GM21447 (cell line): Measurements from ENCODE around the gene DHDH.
"Not testable (repeated sequence)": the region's sequence is repeated elsewhere in the genome, so short reads cannot be mapped to it uniquely, and the experiment has no call there.

Experiments used
- ATAC-seq: cut with Tn5 transposase; IDR thresholded peaks from one replicate; pipeline ENCODE4 v1.9.1; 2021; ENCODE audit not compliant: unreplicated experiment

DHDH gene

DNA sequence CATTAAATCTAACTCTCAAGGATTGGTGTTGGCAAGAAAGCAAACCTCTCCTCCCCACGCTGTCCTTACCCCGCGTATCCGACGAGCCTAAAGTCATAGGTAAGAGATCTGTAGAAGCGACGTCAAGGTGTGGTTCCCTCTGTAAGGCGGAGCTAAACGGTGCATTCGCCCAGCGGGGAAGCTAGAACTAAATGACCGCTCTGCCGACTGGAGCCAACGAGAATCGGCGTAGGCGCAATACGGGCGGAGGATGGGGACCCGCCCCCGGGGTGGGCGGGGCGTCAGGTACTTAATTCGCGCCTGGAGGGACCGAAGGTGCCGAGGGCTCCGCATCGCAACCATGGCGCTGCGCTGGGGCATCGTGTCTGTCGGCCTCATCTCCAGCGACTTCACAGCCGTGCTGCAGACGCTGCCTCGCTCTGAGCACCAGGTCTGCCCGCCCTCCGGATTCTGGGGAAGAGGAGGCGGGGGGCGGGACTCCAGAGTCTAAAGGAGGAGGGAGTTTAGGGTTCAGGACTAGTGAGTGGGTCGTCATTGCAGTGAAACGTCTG, at the start of gene DHDH:
TSS of gene DHDH (plus strand) at position 318 of the 551 bp plus-strand sequence. CDS start at position 341, 23 bp downstream.
- peak; percentile 53 for ATAC-seq

GRCh38 chr19:48883726-48884125, 49.8 kb upstream of the DHDH start:
- ATAC-seq, result no peak

DNA sequence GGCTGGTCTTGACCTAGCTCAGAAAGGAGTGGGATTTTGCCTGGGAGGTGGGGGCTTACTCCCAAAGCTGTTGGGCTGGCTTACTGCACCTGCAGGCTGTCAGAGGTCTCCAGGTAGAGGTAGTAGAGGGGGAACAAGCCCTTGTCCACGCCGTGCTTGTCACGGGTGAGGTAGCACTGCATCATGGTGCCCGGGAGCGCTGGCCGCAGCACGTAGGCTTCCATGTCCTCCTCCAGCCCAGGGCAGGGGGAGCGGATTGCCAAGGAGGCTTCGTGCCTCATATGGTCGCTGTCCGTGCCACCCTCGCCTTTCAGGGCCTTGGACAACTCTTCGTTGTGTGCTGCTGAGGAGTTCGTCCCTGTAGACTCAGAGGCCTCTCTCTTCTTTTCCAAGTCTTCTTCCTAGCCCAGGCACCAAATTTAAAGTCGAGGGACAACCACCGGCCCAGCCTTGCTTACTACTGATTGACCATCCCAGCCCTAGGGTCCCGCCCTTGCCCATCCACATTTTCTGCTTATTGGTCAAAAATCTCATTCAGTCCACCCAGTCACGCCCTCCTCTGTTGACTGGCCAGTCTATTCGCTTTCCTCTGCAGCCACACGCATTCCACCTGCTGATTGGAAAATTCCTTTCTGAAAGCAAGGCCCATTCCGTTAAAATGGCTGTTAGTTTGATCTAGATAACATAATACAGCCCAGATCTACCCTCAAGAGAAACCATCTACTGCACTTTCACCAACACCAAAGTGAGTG, 45.5 kb upstream of the DHDH start:
- ATAC-seq, result no peak

DNA sequence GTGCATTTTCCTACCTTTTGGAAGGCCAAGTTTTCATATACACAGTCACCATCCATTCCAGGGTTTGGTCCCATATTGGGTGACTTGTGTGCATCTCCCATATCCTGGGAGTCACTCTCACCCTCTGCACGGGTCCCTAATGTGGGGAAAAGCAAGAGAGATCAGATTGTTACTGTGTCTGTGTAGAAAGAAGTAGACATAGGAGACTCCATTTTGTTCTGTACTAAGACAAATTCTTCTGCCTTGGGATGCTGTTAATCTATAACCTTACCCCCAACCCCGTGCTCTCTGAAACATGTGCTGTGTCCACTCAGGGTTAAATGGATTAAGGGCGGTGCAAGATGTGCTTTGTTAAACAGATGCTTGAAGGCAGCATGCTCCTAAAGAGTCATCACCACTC, 44.0 kb upstream of the DHDH start:
- not testable (repeated sequence) for ATAC-seq

DNA sequence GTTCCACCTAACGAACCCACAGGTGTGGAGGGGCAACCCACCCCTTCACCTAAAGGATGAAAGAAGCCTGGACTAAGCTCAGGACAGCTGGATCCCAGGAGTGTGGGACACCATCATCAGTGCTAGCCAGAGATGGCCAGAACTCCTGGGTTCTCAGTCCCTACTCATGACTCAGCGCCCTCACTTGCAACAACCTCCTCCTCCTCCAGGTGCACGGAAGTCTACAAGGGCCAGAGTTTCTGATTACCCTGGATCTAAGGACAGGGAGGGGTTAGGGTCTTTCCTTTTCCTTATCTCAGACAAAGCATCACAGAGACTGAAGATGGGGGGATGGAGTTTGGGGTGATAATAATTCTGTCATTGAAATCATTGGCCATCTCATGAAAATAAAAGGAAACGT, 42.9 kb upstream of the DHDH start:
- ATAC-seq, result no peak

- ATAC-seq, result no peak
Measured at GRCh38 chr19:48895226-48895625, 38.3 kb upstream of the DHDH start.

- ATAC-seq, result no peak
Measured at GRCh38 chr19:48896191-48896720, 37.2 kb upstream of the DHDH start.

GRCh38 chr19:48897181-48897580, 36.3 kb upstream of the DHDH start:
- no peak for ATAC-seq

GRCh38 chr19:48899386-48899749, 34.1 kb upstream of the DHDH start:
- not testable (repeated sequence) for ATAC-seq

- peak; percentile 86 for ATAC-seq
Measured at GRCh38 chr19:48899781-48900476, 33.6 kb upstream of the DHDH start, which contains the start of gene NUCB1. TSS of gene NUCB1 (plus strand) at chr19:48900312. CDS start at chr19:48900797, 485 bp downstream.

DNA sequence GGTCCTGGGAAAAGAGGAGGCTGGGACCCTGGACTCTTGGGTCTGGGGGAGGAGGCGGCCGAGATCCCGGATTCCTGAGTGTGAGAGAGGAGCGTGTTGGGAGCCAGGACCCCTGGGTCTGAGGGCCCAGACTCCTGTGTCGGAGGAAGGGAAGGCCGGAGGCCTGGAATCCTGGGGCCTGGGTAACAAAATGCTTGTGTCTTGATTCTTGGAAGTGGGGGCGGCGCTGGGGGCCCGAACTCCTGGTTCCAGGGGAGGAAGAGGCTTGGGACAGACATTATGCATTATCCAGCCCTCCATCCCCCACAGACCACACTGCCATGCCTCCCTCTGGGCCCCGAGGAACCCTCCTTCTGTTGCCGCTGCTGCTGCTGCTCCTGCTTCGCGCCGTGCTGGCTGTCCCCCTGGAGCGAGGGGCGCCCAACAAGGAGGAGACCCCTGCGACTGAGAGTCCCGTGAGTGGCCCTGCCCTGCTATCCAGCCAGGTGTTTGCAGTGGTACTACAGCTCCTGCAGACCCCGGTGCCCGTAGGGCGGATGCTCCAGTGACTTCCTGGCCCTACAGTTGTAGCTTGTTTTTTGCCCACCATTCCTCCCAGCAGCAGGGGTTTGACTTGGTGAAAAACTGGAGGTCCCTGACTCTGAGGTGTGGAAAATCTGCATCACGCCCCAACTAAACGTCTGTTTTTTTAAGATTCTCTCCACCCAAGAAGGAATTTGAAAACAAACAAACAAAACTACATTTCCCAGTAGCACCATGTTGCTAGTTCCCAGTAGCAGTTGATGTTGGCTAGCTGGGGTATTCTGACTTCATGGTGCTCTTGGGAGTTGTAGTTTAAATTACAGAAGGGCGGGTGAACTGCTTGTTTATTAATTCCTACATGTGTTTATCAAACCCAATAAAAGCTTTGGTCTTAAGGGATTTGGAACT, 32.8 kb upstream of the DHDH start:
- ATAC-seq, result no peak

- not testable (repeated sequence) for ATAC-seq
Measured at GRCh38 chr19:48902291-48902690, 31.2 kb upstream of the DHDH start.

- not testable (repeated sequence) for ATAC-seq
Measured at GRCh38 chr19:48903788-48904187, 29.7 kb upstream of the DHDH start.

- no peak for ATAC-seq
Measured at GRCh38 chr19:48905664-48906063, 27.8 kb upstream of the DHDH start.

DNA sequence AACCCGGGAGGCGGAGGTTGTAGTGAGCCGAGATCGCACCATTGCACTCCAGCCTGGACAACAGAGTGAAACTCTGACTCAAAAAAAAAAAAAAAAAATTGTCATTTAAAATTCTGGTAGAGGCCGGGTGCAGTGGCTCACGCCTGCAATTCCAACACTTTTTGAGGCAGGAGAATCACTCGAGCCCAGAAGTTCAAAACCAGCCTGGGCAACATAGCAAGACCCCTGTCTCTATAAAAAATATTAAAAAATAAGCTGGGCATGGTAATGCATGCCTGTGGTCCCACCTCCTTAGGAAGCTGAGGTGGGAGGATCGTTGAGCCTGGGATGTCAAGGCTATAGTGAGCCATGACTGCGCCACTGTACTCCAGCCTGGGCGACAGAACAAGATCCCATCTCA, 27.2 kb upstream of the DHDH start:
- no peak for ATAC-seq

GRCh38 chr19:48907671-48908070, 25.8 kb upstream of the DHDH start:
- no peak for ATAC-seq

- ATAC-seq, result not testable (repeated sequence)
Measured at GRCh38 chr19:48909424-48910077, 23.9 kb upstream of the DHDH start.

DNA sequence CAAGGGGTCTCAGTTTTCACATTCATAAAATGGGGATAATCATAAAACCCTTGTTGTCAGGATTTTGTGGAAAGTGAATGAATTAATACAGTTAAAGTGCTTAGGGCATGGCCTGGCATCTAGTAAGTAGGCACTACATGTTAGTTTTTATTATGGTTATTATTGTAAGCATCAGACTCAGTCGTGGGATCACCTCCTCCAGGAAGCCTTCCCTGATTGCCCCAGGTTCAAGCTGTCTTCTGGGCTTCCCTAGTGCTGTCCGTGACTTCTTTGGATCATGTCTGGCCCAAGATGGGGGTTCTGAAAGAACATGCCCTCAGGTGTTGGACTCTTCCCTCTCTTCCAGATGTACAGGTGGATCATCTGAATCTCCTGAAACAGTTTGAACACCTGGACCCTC, 22.7 kb upstream of the DHDH start:
- ATAC-seq, result no peak

- no peak for ATAC-seq
Measured at GRCh38 chr19:48913114-48913889, 20.2 kb upstream of the DHDH start.
